ENCODE data around the gene TPCN2.

The TPCN2 gene

GRCh38 chr11:69174841-69175240, 126.1 kb downstream of the TPCN2 start:
- Histone ChIP-seq H3K9me3 (ENCODE audit: control insufficient read depth, low read length) (no peaks in the 10 kb centered on the region), H3K4me3 (ENCODE audit: low read depth, low read length) (no peak overlapping the region), H3K79me2 (no peaks in the 10 kb centered on the region), H3K9ac (no peak overlapping the region), H3K36me3 (ENCODE audit: control insufficient read depth, insufficient read depth, low read length) (no peaks in the 10 kb centered on the region), H3K27me3 (ENCODE audit: control insufficient read depth, insufficient read depth, low read length) (no peaks in the 10 kb centered on the region), H2AFZ (no peak overlapping the region), H3K4me1 (no peaks in the 10 kb centered on the region), H3K27ac (no peak overlapping the region), H3K4me2 (ENCODE audit: low read length) (no peak overlapping the region)
- TF ChIP-seq CTCF (IDR thresholded peaks at IDR 0.05) = no peak

- H3K4me3 ChIP-seq (ENCODE audit: low read depth, low read length) = no peak overlapping the region
- H3K4me1 ChIP-seq = no peaks in the 10 kb centered on the region
- no peak overlapping the region for H2AFZ ChIP-seq
- H3K27me3 ChIP-seq (ENCODE audit: control insufficient read depth, insufficient read depth, low read length) = no peaks in the 10 kb centered on the region
- no peaks in the 10 kb centered on the region for H3K9me3 ChIP-seq (ENCODE audit: control insufficient read depth, low read length)
- H3K9ac ChIP-seq = no peak overlapping the region
- H3K27ac ChIP-seq = no peak overlapping the region
- no peaks in the 10 kb centered on the region for H3K36me3 ChIP-seq (ENCODE audit: control insufficient read depth, insufficient read depth, low read length)
- H3K4me2 ChIP-seq (ENCODE audit: low read length) = no peak overlapping the region
- TF ChIP-seq CTCF (IDR thresholded peaks at IDR 0.05) = no peak
- no peaks in the 10 kb centered on the region for H3K79me2 ChIP-seq
Measured at GRCh38 chr11:69178819-69179482, 130.2 kb downstream of the TPCN2 start.

- Histone ChIP-seq H3K9me3 (ENCODE audit: control insufficient read depth, low read length) (no peaks in the 10 kb centered on the region), H3K79me2 (no peaks in the 10 kb centered on the region), H3K27ac (no peak overlapping the region), H3K4me3 (ENCODE audit: low read depth, low read length) (no peak overlapping the region), H3K36me3 (ENCODE audit: control insufficient read depth, insufficient read depth, low read length) (no peaks in the 10 kb centered on the region), H2AFZ (no peak overlapping the region), H3K4me2 (ENCODE audit: low read length) (no peak overlapping the region), H3K27me3 (ENCODE audit: control insufficient read depth, insufficient read depth, low read length) (no peaks in the 10 kb centered on the region), H3K9ac (no peak overlapping the region), H3K4me1 (no peaks in the 10 kb centered on the region)
- no peak for TF ChIP-seq CTCF (IDR thresholded peaks at IDR 0.05)
Measured at GRCh38 chr11:69180226-69180625, 131.5 kb downstream of the TPCN2 start.

- Histone ChIP-seq H3K4me2 (ENCODE audit: low read length) (no peak overlapping the region), H3K9ac (no peak overlapping the region), H2AFZ (no peak overlapping the region), H3K9me3 (ENCODE audit: control insufficient read depth, low read length) (no peaks in the 10 kb centered on the region), H3K4me3 (ENCODE audit: low read depth, low read length) (no peak overlapping the region), H3K36me3 (ENCODE audit: control insufficient read depth, insufficient read depth, low read length) (no peaks in the 10 kb centered on the region), H3K27me3 (ENCODE audit: control insufficient read depth, insufficient read depth, low read length) (no peaks in the 10 kb centered on the region), H3K79me2 (no peaks in the 10 kb centered on the region), H3K4me1 (no peaks in the 10 kb centered on the region), H3K27ac (no peak overlapping the region)
- no peak for TF ChIP-seq CTCF (IDR thresholded peaks at IDR 0.05)
Measured at GRCh38 chr11:69180726-69181125, 132.0 kb downstream of the TPCN2 start.

GRCh38 chr11:69183613-69184012, 134.9 kb downstream of the TPCN2 start:
- no peak for TF ChIP-seq CTCF (IDR thresholded peaks at IDR 0.05)
- Histone ChIP-seq H3K27ac (no peak overlapping the region), H3K4me1 (no peaks in the 10 kb centered on the region), H2AFZ (no peak overlapping the region), H3K4me2 (ENCODE audit: low read length) (no peak overlapping the region), H3K36me3 (ENCODE audit: control insufficient read depth, insufficient read depth, low read length) (no peaks in the 10 kb centered on the region), H3K9ac (no peak overlapping the region), H3K27me3 (ENCODE audit: control insufficient read depth, insufficient read depth, low read length) (no peaks in the 10 kb centered on the region), H3K79me2 (no peaks in the 10 kb centered on the region), H3K9me3 (ENCODE audit: control insufficient read depth, low read length) (no peaks in the 10 kb centered on the region), H3K4me3 (ENCODE audit: low read depth, low read length) (no peak overlapping the region)
